Camera-type eye (tissue), 1 donor: ENCODE measurements around the gene GRAP2. TPM values are rescaled to one million over a fixed set of nuclear protein-coding genes. Genes with fewer than 3 reads are reported as not detected.

ENCODE experiments used
- total RNA-seq: library from RNA; depleted of rRNA; stranded (reverse); fragments of >200 nt; gene quantifications from one replicate; pipeline ENCODE4 v1.2.3, GENCODE V29; 2014

Gene GRAP2
- 2.5 TPM for total RNA-seq

GRCh38 chr22:39900306-39901227 is at the start of gene GRAP2:
GRAP2 (plus strand) TSS chr22:39901084; CDS start chr22:39947107, 46,023 bp downstream.

GRCh38 chr22:39893526-39893925 is 7.4 kb upstream of the GRAP2 start, which contains the start of gene ENTHD1:
ENTHD1 (minus strand) TSS chr22:39893760; CDS start chr22:39887748, 6,012 bp downstream.

GRCh38 chr22:39959640-39960447 is 59.0 kb downstream of the GRAP2 start, which contains the start of gene TMA7B:
TMA7B (plus strand) TSS chr22:39960397; CDS start chr22:39964375, 3,978 bp downstream.

GRCh38 chr22:39994566-39995392 is 93.9 kb downstream of the GRAP2 start, which contains the start of gene FAM83F:
FAM83F (plus strand) TSS chr22:39994954; CDS start chr22:39995043, 89 bp downstream.

Other genes starting within 250 kb of the GRAP2 start
- gene ENTHD1, start 7.3 kb upstream of the GRAP2 start, total RNA-seq: not detected
- not detected for gene TMA7B, start 59.3 kb downstream of the GRAP2 start, total RNA-seq
- 3.4 TPM for gene FAM83F, start 93.9 kb downstream of the GRAP2 start, total RNA-seq